ENCODE measurements around the gene CREB5.

The CREB5 gene

DNA sequence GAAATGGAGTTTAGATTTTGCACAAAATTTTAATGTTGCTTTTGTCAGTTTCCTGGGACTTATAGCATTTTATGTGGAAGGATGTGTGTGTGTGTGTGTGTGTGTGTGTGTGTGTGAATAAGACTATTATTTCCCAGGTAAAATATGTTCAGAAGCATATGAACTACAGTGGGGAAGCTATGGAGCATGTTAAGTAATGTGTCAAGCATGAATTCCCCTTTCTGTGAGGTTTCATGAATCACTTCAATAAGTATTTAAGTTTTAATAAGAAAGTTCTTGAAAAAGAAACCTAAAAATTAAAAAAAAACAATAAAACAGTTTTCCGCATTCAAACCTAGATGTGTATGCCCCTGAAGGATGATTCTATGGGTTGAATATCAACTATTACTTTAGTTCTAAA is 693 bp downstream of the CREB5 start:
- TF ChIP-seq GATA2 (IDR thresholded peaks at IDR 0.05; ENCODE audit: low read depth, low read length) (no peak), GATA3 (IDR thresholded peaks at IDR 0.05; ENCODE audit: low read depth, low read length) (no peak)

DNA sequence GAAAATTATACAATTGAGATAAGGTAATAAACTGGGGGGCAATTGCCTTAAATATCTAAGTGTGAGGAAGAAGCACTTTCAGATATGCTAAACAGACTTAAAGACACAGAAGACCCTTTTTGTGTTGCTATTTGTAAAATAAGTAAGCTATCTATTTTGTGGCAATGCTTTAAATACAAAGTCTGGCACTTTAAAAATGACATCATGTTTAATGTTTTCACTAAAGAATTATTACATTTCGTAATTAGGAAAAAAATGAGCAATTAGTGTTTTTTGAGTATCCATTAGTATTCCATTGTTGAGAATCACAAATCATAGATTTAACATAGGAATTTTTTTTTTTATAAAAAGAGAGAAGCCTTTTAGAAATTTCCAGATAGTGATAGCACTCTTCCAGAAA is 2.1 kb downstream of the CREB5 start:
- TF ChIP-seq GATA2 (IDR thresholded peaks at IDR 0.05; ENCODE audit: low read depth, low read length), result no peak
- TF ChIP-seq GATA3 (IDR thresholded peaks at IDR 0.05; ENCODE audit: low read depth, low read length), result no peak

DNA sequence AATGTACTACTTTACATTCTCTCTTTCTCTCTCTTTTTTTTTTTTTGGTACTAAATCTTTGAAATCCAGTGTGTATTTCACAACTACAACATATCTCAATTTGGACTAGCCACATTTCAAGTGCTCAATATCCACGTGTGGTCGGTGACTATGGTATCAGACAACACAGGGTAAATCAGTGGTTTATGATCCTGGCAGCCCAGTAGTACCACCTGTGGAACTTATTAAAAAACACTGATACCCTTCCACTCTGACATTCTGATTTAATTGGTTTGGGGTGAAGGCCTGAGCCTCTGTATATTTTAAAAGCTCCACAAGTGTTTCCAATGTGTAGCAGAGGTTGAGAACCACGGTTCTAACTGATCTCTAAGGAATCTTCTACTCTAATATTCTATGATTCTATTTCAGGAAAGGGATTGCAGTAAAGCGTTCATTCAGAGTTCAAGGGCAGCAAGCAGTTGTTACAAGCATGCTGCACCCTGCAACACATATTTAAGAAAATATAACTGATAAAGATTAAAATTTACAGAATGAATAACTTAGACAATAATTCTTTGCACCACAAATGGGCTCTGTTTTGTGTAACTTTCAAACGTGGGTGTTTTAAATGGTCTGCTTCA is 5.1 kb downstream of the CREB5 start:
- no peak for TF ChIP-seq GATA3 (IDR thresholded peaks at IDR 0.05; ENCODE audit: low read depth, low read length)
- no peak for TF ChIP-seq GATA2 (IDR thresholded peaks at IDR 0.05; ENCODE audit: low read depth, low read length)

DNA sequence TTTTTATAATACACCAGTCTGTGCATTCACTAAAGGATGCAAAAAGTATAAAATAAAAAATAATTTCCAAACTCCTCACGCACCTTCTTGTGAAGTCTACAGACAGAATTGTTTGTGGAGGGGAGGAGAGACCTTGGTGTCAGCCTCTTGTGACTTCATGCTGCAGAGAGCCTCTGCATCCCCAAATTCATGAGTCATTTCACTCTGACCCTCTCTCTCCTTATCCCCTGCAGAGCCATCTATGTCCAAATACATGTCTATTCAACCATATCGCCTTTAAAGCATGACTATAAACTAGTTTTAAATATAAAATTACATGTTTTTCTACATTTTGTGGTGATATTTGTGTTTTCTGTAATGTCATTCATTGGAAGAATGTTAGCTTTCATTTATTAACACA is 6.0 kb downstream of the CREB5 start:
- no peak for TF ChIP-seq GATA2 (IDR thresholded peaks at IDR 0.05; ENCODE audit: low read depth, low read length)
- TF ChIP-seq GATA3 (IDR thresholded peaks at IDR 0.05; ENCODE audit: low read depth, low read length), result no peak

DNA sequence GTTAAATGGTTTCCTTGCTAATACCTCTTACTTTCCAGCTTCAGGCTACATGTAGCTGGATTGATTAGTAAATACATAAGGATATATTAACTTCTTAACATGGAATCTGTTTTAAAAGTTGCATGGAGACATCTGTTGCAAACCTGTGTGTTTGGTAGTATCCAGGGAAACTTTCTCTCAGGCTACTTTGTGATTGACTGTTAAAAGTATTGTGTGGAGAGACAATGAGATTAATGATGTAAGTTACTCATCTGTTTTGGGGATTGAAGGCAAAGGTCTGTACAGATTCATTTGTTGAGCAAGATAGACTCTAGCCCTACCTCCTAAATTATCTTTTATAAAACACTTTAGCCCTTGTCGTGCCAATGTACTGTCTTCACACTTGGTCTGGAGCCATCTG is 6.6 kb downstream of the CREB5 start:
- no peak for TF ChIP-seq GATA2 (IDR thresholded peaks at IDR 0.05; ENCODE audit: low read depth, low read length)
- no peak for TF ChIP-seq GATA3 (IDR thresholded peaks at IDR 0.05; ENCODE audit: low read depth, low read length)

DNA sequence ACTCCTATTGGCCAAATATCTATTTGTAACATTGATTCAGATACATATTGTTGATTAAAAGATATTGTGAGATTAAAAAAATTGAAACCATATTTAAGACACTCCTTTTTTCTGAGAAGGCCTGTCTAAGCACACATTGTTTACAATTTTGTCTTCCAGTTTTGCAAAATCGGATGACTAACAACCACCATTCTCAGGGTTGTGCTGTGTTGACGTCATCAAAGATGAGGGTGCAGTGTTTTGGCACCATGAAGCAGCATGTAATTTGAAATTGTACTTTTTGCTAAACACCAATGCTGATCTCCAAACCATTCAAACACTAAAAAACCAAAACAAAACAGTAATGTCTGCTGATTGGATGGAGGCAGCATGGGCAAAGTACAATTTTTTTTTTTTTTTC is 7.4 kb downstream of the CREB5 start:
- TF ChIP-seq GATA3 (IDR thresholded peaks at IDR 0.05; ENCODE audit: low read depth, low read length) (0 out of 2 replicates have a peak, but pooled peaks have one; percentile 15), GATA2 (IDR thresholded peaks at IDR 0.05; ENCODE audit: low read depth, low read length) (no peak)

DNA sequence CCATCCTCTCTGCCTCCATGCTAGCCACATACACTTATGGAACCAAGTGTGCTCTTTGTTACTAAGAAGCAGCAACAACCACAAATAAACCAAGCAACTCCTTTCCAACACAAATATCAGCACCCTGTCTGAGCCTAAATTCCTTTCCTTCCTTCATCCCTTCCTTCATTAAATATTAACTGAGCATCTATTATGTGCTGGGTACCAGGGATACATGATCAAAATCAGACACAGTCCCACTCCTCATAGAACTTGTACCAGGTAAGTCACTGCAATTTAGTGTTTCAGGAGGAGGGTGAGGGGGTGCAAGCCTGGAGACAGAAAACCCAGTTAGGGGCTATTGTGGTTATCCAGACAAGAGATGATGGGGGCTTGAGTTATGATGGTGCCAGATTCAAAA is 10.8 kb downstream of the CREB5 start:
- no peak for TF ChIP-seq GATA3 (IDR thresholded peaks at IDR 0.05; ENCODE audit: low read depth, low read length)

DNA sequence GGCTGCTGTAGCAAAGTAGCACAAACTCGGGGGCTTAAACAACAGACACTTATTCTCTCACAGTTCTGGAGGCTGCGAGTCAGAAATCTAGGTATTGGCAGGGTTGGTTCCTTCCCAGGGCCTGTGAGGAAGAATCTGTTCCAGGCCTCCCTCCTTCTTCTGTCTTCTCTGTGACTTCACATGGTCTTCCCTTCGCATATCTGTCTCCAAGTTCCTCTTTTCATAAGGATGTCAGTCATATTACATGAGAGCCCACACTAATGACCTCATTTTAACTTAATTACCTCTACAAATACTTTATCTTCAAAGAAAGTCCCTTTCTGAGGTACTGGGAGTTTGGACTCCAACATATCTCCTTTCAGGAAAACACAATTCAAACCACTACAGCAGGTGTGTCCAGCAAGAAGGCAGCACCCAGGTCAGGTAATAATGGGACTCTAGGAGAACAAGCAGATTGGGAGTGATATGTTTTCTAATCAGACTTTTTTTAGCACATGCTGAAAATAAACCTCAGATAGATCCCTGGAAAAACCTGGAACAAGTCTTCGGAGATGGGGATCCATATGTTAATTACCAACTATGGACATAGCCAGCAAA is 11.7 kb downstream of the CREB5 start:
- TF ChIP-seq GATA2 (IDR thresholded peaks at IDR 0.05; ENCODE audit: low read depth, low read length) (no peak), GATA3 (IDR thresholded peaks at IDR 0.05; ENCODE audit: low read depth, low read length) (no peak)

DNA sequence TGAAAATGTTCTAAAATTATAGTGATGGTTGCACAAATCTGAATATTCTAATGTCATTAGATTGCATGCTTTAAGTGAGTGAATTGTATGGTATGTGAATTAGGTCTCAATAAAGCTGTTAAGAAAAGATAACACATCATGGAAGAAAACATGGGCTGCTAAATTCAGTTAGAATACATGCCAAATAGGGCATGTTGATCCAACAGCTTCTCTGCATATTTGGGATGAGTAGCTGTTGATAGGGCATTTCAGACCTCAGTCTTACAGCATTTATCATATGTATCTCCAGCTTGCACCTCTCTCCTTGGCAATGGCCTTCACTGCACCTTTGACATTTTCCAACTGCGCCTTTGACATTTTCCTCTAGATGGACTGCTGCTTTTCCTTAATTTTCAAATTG is 13.2 kb downstream of the CREB5 start:
- TF ChIP-seq GATA2 (IDR thresholded peaks at IDR 0.05; ENCODE audit: low read depth, low read length), result no peak
- no peak for TF ChIP-seq GATA3 (IDR thresholded peaks at IDR 0.05; ENCODE audit: low read depth, low read length)

DNA sequence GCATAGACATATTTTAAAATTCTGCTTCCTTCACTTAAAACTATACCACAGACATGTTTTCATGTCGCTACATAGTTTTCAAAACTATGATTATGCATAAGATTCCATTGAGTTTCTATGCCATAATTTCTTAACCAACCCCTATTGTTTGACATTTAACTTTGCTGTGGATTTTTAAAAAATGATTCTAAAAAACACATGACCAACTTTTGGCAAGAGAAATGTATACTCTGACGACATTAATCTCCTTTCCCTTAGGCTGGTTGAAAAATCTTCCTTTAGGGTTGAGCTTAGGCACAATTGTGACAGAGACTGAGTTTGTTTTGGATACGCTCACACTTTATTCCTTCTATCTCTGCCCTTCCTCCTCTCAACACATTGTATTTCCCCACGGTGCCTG is 14.9 kb downstream of the CREB5 start:
- no peak for TF ChIP-seq GATA3 (IDR thresholded peaks at IDR 0.05; ENCODE audit: low read depth, low read length)
- no peak for TF ChIP-seq GATA2 (IDR thresholded peaks at IDR 0.05; ENCODE audit: low read depth, low read length)

DNA sequence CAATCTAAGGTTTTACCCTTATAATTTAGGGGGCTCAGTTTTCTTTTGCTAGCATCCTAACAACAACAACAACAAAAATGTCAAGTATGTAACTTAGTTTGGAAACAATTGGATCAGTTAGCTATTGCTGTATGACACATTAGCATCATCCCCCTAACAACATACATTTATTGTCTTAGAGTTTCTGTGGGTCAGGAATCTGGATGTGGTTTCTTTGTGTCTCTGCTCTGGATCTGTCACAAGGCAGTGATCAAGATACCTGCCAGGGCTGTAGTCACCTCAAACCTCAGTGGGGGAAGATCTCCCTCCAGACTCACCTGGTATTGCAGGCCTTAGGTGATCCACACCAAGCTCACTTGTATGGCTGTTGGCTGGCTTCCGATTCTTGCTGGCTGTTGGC is 18.3 kb downstream of the CREB5 start:
- TF ChIP-seq GATA2 (IDR thresholded peaks at IDR 0.05; ENCODE audit: low read depth, low read length) (no peak), GATA3 (IDR thresholded peaks at IDR 0.05; ENCODE audit: low read depth, low read length) (no peak)

DNA sequence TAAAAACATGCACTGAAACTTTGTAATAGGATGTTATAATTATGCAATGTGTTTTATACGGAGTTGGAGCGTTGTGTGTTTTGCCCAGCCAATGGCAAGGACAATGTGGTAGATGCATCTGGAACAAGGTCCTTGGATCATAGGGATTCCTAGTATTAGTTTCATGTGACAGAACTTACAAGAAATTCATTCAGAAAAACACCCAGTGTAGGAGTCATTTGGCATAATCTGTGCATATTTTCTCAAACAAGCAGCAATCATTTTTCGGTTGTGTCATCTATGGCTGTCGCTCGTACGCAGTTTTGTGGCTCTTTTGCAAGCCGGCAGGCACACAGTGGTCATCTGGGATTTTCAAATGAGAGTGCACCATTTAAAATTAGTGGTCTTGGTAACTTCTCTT is 19.8 kb downstream of the CREB5 start:
- no peak for TF ChIP-seq GATA3 (IDR thresholded peaks at IDR 0.05; ENCODE audit: low read depth, low read length)
- TF ChIP-seq GATA2 (IDR thresholded peaks at IDR 0.05; ENCODE audit: low read depth, low read length), result no peak

DNA sequence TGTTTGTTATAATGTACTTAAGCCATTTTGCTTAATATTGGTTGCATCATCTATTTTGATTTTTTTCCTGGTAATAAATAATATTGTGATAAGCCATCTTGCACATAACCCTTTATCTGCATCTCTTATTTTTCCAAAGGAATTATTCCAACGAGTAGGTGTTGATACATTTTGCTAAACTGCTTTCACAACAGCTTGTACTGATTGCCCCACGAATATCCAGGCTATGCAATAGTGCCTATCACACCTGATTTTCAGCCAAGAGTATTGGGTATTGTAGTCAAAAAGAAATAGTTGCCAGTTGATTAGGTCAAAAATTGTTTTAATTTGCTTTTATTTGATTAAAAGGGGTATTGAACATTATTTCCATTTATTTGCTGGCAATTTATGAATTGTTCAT is 20.7 kb downstream of the CREB5 start:
- TF ChIP-seq GATA3 (IDR thresholded peaks at IDR 0.05; ENCODE audit: low read depth, low read length) (no peak), GATA2 (IDR thresholded peaks at IDR 0.05; ENCODE audit: low read depth, low read length) (no peak)

DNA sequence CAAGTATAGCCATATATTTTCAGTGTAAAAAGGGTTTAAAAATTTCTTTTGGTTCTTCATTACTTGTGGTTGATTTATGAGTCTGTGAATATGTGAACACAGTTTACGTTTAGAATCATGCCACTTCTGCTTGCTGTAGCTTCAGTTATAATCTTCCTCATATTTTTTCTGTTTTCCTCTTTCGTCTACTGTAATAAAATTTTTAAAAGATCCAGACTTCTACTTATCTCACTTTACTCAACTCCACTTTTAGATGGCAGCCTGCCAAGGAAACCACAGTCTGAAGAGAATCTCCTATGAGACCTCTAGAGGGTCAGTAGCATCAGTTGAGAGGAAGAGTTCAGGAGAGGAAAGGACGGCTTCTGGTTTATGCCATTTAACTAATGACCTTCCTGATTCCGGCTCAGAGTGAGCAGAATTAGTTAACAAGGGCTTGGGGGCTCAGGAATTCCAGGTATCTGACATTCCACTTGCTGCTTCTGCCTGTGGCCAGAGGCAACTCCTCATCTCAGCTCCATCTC is 21.4 kb downstream of the CREB5 start:
- TF ChIP-seq GATA2 (IDR thresholded peaks at IDR 0.05; ENCODE audit: low read depth, low read length) (no peak), GATA3 (IDR thresholded peaks at IDR 0.05; ENCODE audit: low read depth, low read length) (no peak)

DNA sequence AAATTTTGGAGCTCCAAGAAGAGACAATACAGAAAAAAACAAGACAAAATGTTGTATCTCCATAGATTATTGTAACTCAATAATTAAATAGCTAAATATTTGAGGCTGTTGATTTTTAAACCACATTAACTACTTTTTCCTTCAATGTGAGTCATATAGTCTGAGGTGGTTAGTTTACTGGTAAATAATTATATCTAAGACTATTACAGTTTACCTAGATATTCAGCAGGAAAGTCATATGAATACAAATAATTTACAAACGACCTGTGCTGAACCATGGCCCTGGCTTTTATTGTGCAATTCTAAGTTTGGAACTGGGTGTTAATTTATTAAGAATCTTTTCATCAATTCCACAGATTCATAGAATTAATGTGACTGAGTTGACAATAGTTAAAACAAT is 22.2 kb downstream of the CREB5 start:
- TF ChIP-seq GATA3 (IDR thresholded peaks at IDR 0.05; ENCODE audit: low read depth, low read length) (no peak), GATA2 (IDR thresholded peaks at IDR 0.05; ENCODE audit: low read depth, low read length) (no peak)

Measured in SH-SY5Y (cell line).